HG03432 (cell line): ENCODE data around the gene OSBP2.

Experiments used
- ATAC-seq: cut with Tn5 transposase; IDR thresholded peaks from one replicate; pipeline ENCODE4 v1.9.1; 2021; ENCODE audit warnings: mild to moderate bottlenecking, moderate library complexity; ENCODE audit not compliant: unreplicated experiment

Gene OSBP2

DNA sequence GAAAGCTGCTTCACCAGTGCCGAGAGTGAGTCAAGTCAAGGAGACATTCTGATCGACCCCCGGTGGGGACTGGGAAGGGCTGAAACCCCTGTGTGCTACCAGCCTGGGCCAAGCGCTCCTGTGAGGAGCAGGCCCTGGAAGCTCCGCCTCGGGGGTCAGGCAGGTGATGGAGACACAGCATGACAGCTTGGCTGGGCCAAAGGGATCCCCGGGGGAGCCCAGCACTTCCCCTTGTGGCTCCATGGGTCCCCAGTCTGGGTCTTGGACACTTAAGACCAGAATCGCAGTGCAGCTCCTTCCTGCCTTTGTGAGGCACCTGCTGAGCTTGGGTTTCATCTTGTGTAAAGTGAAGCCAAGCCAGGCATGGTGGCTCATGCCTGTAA, 184.7 kb downstream of the OSBP2 start:
- no peak for ATAC-seq

DNA sequence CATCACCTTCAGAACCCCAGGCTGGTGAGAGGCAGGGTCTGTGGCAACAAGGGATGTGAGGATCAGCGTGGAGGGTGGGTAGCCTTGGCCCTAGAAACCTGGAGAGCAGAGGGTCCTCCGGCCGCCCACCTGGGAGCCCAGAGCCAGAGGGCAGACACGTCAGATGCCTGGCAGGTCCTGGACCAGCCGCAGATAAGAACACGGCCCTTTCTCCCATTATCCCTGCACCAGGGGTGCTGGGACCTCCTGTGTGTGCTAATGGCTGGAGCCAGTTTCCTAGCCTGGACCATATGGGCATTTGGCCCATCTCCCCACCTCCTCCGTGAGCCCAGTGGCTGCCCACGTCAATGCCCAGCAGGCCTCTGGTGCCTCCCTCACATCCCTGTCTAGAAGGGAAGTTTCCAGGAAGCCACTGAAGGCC, 185.5 kb downstream of the OSBP2 start:
- ATAC-seq = no peak

DNA sequence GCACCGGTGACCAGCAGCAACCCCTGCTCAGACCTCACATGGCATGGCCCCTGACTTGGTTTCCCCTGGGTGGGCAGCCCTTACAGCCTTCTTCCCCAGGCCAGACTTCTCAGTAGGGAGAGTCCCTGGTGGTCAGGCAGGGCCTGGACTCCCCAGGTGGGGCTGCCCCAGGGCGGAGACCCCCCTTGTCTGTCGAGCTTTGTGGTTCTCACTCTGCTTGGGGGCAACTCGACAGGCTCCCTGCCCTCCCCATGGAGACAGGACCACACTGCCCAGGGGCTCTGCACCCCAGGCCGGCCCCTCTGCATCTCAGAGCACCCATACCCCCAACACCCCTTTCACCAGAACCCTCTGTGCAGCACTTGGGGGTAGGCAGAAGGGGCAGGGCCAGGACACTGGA, 186.2 kb downstream of the OSBP2 start:
- no peak for ATAC-seq

DNA sequence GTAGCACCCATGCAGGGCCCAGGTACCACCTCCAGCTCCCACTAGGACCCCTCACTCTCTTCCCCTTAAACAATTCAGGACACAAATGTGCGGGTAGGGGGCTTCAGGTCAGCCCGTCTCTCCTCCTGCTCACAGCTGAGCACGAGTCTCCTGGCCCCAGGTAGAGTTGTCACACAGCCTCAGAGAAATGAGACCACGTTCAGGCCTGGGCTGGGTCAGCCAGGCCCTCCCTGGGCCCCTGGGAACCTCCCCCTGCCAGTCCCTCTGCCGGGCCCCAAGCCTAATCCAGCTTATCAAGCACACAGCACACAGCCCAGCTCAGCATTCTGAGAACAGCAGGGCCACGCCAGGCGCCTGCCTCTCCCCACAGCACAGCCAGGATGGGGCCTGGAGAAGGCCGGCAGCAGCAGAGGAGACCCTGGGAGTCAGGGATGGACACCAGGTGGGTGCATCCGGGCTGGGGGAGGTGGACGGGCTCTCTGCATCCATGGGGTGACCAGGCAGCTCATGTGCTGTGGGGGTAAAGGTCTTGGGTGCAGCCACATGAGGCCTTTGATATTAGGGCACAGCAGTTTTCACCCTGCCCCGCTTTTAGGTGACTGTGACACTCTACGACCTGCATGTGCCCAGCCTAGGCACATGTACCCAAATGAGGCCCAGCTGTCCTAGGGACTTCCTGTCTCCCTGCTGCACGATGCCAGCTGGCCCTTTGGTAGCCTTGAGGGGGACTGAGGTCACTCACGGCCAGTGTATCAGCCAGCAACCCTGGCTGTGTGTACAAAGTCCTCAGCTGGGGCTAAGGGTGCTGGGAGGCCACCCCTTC, 186.9 kb downstream of the OSBP2 start:
- no peak for ATAC-seq

DNA sequence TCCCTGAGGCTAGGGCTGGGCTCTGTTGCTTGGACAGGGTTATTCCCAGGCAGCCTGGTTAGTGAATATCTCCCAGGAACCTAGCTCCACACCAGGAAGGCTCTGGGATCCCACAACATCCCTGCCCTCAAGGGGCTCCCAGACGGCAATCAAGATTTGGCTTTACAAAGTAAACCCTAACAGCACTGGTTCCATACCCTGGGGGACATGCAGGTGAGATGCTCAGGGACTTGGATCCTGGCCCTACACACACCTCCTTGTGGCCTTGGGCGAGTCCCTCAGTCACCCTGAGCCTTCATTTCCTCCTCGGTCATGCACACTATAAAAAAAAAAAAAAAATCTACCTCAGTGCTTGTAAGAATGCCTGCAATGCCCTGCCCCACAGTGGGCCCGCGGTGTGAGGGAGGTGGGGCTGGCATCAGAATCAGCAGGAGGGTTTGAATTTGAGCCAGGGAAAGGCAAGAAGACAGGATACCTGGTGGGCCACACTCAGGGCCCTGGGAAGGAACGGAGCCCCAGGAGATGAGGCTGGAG, 187.6 kb downstream of the OSBP2 start:
- no peak for ATAC-seq

DNA sequence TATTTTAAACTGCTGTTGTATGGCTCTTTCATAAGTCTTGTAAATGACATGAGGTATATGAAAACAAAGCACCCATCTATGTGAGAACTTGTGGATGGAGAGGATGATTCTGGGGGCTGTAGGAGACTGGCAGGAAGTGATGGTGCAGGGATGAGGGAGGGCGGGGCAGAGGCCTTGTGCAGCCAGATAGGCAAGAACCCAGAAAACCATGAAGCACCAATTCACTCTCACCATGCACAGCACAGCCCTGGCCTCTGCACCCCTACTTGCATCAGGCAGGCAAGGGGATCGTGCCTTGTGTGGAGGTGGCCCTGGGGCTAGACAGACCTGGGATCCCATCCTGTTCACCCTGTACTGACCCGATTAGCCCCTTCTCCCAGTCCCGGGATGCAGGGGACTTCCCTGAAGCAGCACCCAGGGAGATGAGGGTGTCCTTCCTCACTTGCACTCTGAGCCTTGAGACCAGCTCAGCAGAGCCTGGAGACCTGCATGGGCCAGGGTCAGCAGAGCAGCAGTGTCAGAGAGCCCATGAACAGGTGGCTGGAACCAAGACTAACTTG, 188.4 kb downstream of the OSBP2 start:
- ATAC-seq = no peak

DNA sequence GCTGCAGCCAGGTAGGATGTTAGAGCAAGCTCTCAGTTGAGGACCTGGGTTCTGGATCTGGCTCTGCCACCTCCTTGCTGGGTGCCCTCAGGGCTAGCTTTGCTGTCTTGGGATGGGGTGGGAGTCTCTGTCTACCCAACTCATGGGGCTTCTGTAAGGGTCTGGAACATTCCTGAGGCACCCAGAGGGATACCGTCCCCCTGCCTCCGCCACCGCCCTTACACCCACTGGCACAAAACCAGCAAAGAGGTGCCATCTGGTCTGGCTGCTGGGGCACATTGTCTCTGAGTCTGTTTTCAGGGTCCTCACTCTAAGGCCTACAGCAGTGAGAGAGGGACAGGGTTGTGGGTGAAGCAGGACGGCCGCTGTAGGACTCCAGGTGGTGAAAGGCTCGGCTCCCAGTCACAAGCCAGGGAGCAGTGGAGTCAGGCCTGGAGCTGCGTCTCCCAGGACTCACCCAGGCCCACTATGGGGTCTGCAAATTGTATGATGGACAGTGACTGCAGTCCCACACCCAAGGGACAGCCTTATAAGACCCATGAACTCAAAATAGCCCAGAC, 189.0 kb downstream of the OSBP2 start:
- ATAC-seq = no peak

DNA sequence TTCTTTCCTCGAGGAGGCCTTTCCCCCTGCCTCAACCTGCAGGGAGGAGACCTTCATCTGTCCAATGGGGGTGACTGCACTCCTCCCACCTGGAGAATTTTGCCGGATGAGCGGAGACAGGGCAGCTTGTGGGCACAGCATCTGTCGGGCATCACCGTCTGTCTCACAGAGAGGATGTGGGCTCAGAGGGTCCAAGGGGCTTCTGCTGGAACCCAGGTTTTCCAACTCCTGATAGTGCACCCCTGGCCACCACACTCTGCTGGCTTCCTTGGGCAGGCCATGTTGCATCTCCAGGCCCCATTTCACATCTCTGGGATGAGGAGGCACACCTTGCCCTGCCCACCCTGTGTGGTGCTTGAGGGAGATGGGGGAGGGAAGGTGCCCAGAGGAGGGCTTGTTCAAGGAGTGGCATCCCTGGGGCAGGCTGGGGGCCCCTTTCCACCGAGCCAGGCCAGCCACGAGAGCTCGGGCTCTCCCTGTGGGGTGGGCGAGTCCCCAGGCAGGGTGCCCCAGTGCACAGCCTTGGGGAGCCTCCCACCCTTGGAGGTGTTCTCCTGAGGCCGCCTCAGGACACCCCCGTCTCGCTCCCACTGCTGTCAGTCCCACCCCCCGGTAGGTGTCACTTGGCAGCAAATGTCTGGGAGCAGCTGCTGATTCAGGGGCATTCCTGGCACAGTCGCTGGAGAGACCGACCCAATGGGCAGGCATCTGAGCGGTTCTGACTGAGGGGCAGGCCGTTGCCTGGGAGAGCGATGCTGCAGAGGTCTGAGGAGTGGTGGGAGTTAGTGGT, 189.7 kb downstream of the OSBP2 start:
- no peak for ATAC-seq

DNA sequence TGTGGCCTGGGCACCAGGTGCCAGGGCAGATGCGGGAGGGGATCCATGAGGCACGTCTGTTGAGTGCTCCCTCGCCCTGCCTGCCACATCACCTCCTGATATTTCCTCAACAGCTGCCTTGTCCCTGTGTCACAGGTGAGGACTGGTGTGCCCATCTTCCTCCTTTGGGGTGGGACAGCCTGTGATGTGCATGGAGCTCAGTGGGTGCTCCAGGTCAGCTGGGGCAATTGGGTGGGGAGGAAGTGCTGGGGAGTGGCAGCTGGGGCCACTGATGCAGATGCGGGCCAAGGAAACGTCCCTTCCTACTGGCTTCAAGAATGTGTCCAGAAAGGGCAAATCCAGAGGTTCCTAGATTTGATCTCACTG, 190.3 kb downstream of the OSBP2 start:
- no peak for ATAC-seq

DNA sequence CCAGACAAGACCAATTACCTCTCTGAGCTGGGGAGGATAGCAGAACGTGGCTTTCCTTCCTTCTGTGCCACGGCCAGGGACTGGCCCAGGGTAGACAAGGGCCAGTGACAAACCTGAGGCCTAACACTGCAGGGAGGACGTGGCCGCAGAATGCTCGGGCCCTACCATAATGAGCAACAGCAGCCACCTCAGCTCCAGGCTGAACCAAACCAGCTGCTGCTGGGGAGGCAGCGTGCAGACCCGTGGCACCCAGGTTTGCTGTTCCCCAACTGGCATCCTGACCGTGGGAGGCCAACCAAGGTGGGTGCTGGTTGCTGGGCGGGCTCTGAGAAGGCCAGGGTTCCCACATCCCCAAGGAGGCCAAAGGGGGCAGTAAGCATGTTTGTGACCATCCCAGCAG, 190.9 kb downstream of the OSBP2 start:
- ATAC-seq = no peak

DNA sequence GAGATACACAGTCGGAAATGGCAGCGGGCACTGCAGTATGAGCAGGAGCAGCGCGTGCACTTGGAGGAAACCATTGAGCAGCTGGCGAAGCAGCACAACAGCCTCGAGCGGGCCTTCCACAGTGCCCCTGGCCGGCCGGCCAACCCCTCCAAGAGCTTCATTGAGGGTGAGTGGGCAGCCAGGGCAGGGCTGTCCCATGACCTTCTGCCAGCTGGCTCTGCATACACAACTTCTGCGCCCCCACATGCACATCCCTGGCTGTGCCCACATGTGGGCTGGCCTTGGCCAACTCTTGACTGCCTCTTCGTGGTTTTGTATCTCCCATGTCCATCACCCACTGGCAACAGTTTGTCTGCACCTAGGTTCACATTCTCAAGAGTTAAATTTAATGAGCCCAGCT, 192.8 kb downstream of the OSBP2 start:
- no peak for ATAC-seq

DNA sequence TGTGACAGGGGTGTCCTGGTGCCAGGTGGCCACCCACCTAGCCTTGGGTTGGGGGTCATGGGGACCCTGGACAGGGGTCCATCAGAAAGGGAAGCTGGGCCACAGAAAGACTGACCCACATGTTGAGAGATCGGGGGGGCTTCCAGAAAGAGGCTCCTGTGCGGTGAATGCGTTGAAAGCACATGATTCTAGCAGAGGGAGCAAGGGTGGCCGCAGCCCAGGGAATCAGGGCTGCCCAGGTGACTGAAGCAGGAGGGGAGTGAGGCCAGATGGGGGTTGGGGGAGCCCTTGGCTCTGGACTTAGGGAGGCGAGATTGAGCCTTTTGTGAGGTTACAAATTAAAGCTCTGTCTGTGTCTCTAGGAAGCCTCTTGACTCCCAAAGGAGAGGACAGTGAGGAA, 193.2 kb downstream of the OSBP2 start:
- ATAC-seq = no peak

DNA sequence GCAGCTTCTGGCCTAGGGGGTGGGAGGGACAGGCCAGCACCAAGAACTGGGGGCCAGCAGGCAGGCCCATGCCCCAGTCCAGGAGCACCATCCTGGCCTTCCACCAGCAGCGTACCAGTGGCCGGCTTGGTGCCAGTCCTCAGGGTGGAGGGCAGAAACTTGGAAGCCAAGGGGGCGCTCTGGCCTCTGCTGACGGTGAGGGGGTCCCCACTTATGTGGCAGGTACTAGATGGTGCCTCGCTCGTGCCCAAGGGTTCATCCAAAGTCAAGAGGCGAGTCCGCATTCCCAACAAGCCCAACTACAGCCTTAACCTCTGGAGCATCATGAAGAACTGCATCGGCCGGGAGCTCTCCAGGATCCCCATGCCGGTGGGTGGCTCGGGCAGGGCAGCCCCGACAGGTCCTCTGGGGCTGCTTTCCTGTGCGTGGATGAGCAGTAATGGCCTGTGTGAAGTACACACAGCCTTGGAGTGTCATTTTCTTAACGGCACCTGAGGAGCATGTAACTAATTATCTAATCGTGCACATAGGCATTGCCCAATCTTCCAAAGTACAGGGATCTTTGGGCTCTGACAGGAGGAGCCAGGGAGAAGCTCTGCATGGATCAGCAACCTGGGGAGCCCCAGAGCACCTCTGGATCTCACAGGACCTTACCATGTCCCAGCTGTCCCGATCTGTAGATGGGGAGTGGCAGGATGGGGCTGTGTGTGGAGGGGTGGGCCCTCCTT, 194.8 kb downstream of the OSBP2 start:
- ATAC-seq = no peak

DNA sequence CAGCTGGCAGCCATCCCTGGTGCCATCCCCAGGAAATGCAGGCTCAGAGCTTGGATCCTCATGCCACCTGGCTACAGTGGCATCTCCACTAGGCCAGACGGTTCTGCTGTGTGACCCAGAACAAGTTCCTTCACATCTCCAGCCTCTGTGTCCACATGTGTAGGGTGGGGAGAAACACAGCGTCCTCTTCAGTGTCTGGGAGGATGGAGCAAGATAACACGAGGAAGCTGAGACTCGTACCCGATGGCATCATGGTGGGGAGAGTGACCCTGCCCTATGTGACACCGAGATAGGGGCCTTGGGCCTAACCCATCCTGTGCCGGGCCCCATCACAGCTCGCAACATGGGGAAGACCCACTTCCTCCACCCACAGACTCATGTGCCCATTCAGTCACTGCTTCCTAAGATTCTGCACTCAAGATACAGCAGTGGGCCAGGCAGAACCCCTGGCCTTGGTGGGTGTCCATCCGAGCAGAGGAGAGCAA, 195.4 kb downstream of the OSBP2 start:
- no peak for ATAC-seq

DNA sequence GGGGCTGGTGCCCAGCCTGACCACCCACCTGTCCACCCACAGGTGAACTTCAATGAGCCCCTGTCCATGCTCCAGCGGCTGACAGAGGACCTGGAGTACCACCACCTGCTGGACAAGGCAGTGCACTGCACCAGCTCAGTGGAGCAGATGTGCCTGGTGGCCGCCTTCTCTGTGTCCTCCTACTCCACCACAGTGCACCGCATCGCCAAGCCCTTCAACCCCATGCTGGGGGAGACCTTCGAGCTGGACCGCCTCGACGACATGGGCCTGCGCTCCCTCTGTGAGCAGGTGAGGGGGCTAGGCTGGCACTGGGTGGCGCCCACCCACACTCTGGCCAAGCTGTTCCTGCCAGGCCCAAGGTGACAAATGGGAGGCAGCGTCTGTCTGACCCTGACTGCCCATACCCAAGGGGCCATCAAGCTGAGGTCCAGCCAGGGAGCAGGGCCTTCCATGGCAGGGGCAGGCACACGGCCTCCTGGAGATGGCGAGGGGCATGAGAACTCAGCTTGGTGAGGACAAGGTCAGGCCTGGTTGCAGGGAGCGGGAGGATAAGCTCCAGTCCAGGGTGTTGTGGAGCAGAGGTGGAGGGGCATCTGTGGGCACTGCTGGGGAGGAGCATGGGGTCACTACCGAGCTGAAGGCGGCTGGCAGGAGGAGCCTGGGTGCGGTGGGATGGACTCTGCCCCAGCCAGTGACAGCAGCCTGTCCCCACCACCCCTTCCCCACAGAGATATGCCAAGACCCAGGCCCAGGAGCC, 196.2 kb downstream of the OSBP2 start:
- ATAC-seq = no peak

DNA sequence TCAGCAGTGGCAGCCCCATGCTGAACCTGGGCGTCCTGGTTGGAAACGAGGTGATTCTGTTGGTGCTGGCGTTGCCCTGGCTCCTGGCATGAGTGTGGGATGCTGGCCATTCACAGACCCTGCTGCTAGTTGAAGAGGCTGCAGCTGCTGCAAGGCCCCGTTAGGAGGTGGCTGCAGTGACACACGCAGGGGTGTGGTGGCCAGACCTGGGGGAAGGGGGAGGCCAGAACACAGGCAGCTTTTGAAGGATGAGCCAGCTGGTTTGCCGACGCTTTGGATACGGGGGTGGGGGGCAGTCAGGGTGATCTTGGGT, 196.7 kb downstream of the OSBP2 start:
- no peak for ATAC-seq

DNA sequence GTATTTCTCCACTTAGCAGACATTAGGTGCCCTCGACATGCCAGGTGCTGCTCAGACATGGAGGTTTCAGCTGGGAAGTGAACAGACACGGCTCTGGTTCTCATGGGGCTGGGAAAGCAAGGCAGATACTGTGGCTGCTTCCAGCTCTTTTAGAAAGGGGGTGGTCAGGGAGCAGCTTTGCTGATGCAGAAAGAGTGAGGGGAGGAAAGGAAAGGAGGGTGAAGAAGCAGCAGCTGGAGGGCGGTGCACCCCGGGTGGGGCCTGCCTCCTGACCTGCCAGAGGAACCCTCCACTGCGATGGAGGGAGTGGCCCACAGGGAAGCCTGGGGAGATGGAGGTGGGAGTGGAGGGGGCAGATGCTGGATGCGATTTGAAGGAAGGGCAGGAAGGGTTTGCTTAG, 197.1 kb downstream of the OSBP2 start:
- no peak for ATAC-seq

DNA sequence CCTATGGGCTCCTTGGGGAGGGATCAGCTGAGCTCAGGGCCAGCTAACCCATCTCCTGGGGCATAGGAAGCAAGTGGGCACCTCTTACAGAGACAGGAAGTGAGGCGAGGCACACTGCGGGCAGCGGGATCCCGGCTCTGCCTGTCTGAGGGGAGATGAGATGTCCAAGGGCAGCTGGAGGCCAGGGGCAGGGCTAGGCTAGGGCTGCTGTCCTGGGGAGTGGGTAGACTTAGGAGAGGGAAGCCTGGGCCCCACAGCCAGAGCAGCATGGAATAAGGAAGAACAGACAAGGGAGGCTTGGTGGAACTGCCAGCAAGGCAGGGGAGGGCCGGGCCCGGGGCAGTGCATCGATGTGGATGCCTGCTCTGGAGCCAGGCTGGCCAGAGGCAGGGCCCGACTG, 197.6 kb downstream of the OSBP2 start:
- no peak for ATAC-seq

DNA sequence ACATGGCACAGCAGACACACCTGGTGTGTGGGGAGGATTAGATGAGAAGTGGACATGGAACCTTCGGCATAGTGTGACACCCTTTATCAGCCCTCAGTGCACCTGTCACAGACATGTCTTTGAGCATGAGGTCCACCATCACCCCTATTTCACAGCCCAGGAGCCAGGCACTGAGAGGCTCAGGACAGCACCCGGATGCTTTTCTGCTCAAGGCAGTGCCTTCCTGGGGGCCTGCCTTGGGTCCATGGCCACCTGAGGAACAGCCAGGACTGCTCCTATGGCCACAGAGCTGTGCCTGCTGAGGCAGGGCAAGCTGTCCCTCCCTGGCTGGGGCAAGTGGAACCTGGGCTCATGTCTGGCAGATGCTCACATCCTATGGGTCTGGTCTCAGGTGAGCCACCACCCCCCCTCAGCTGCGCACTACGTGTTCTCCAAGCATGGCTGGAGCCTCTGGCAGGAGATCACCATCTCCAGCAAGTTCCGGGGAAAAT, 198.1 kb downstream of the OSBP2 start:
- no peak for ATAC-seq
